ENCODE results near the gene DSCAM. TPM values are rescaled to one million over a fixed set of nuclear protein-coding genes. Genes with fewer than 3 reads are reported as not detected.

Gene DSCAM
- total and polyA plus RNA-seq, 10 of the 15 experiments (the other 5 are each of a cell fraction or from before 2014, with no cell fraction given), result not detected

DNA sequence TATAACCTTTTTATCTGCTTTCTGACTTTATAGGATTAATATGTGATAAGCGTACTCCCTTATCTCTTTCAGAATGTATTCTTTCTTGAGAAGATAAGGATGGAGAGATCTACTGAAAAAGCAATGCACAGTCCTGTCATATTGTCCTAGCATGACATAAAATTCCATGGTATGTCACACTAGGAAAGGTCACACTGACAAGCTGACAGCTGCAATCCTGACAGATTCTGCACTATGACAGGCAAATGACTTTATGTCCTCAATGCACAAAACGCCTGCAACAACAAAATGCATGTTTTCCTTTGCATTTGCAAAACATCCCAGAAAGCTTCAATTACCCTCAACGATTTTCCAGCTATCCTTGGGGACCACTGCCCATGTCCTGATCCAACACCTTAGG, 393.8 kb downstream of the DSCAM start:
- no peak for ATAC-seq
- no peak for FAIRE-seq
- Histone ChIP-seq H2AFZ (ENCODE audit: control insufficient read depth, low read depth, low read length) (no peak overlapping the region), H3K79me2 (ENCODE audit: control insufficient read depth, insufficient read depth, low read length) (no peaks in the 10 kb centered on the region), H3K4me2 (ENCODE audit: control insufficient read depth, insufficient read depth) (no peak overlapping the region), H4K20me1 (ENCODE audit: control insufficient read depth, insufficient read depth) (no peaks in the 10 kb centered on the region), H3K9me3 (replicated peaks; ENCODE audit: control insufficient read depth, insufficient read depth, low read length) (no peaks in the 10 kb centered on the region), H3K27ac (ENCODE audit: control insufficient read depth, insufficient read depth) (no peak overlapping the region), H3K9ac (ENCODE audit: control insufficient read depth, insufficient read depth, low read length) (no peak overlapping the region), H3K36me3 (ENCODE audit: control insufficient read depth in 2 of 2, insufficient read depth in 2 of 2, low read length in 1 of 2) (no peaks in the 10 kb centered on the region), H3K27me3 (replicated peaks in 1 of 2; ENCODE audit: control insufficient read depth in 2 of 2, insufficient read depth in 2 of 2, low read length in 1 of 2) (no peaks in the 10 kb centered on the region), H3K4me1 (ENCODE audit: control insufficient read depth, insufficient read depth, low read length) (no peaks in the 10 kb centered on the region), H3K4me3 (no peak overlapping the region)
- intact Hi-C loops (cut with micrococcal nuclease; ENCODE audit: unreplicated experiment) (no loop called here), in situ Hi-C loops (cut with MboI) (no loop called here)
- RAD21 ChIA-PET (ENCODE audit: unreplicated experiment), result no interaction called here
- 22% methylated on average over 3 of the region's 3 CpGs for WGBS (ENCODE audit: insufficient coverage, insufficient replicate concordance, low lambda C conversion rate, missing lambda C conversion rate)
- CTCF ChIA-PET, result no interaction called here
- SMC1A ChIA-PET (ENCODE audit: uncharacterized antibody, unreplicated experiment), result no interaction called here
- DNase-seq (ENCODE audit: low read depth, low spot score), result no peak
- POLR2A ChIA-PET, result no interaction called here
- TF ChIP-seq POLR2AphosphoS5 (IDR thresholded peaks at IDR 0.05; ENCODE audit: low read length), result no peak
- TF ChIP-seq SUZ12 (IDR thresholded peaks at IDR 0.05; ENCODE audit: unreplicated experiment), result no peak
- no TSS peak for BruUV-seq (replicated peaks)

DNA sequence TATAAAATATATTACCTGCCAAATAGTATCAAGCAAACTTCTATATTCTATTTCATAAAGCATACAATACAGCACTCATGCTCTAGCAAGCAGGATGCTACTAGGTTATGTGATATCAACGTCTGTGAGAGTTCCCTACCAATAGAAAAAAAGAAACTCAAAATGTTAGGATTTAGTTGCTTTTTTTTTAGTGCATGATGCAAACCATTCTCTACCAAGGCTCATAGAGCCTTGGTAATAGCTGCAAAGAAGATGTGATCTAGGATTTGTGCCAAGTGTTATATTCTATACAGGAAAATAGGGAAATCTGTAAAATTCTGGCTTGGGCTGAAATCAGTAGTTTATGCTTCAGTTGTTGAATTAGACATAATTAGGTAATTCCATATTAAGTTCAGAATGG, 394.4 kb downstream of the DSCAM start:
- POLR2A ChIA-PET, result no interaction called here
- Histone ChIP-seq H3K79me2 (ENCODE audit: control insufficient read depth, insufficient read depth, low read length) (no peaks in the 10 kb centered on the region), H2AFZ (ENCODE audit: control insufficient read depth, low read depth, low read length) (no peak overlapping the region), H4K20me1 (ENCODE audit: control insufficient read depth, insufficient read depth) (no peaks in the 10 kb centered on the region), H3K27ac (ENCODE audit: control insufficient read depth, insufficient read depth) (no peak overlapping the region), H3K27me3 (replicated peaks in 1 of 2; ENCODE audit: control insufficient read depth in 2 of 2, insufficient read depth in 2 of 2, low read length in 1 of 2) (no peaks in the 10 kb centered on the region), H3K36me3 (ENCODE audit: control insufficient read depth in 2 of 2, insufficient read depth in 2 of 2, low read length in 1 of 2) (no peaks in the 10 kb centered on the region), H3K4me1 (ENCODE audit: control insufficient read depth, insufficient read depth, low read length) (no peaks in the 10 kb centered on the region), H3K9ac (ENCODE audit: control insufficient read depth, insufficient read depth, low read length) (no peak overlapping the region), H3K4me2 (ENCODE audit: control insufficient read depth, insufficient read depth) (no peak overlapping the region), H3K9me3 (replicated peaks; ENCODE audit: control insufficient read depth, insufficient read depth, low read length) (no peaks in the 10 kb centered on the region), H3K4me3 (no peak overlapping the region)
- no peak for FAIRE-seq
- BruUV-seq (replicated peaks), result no TSS peak
- CTCF ChIA-PET, result no interaction called here
- intact Hi-C loops (cut with micrococcal nuclease; ENCODE audit: unreplicated experiment), result no loop called here
- SMC1A ChIA-PET (ENCODE audit: uncharacterized antibody, unreplicated experiment), result no interaction called here
- RAD21 ChIA-PET (ENCODE audit: unreplicated experiment), result no interaction called here
- ATAC-seq, result no peak
- 0% methylated on average over 1 of the region's 1 CpG for WGBS (ENCODE audit: insufficient coverage, insufficient replicate concordance, low lambda C conversion rate, missing lambda C conversion rate)
- in situ Hi-C loops (cut with MboI), result no loop called here
- no peak for DNase-seq (ENCODE audit: low read depth, low spot score)
- TF ChIP-seq, protein P1, sequence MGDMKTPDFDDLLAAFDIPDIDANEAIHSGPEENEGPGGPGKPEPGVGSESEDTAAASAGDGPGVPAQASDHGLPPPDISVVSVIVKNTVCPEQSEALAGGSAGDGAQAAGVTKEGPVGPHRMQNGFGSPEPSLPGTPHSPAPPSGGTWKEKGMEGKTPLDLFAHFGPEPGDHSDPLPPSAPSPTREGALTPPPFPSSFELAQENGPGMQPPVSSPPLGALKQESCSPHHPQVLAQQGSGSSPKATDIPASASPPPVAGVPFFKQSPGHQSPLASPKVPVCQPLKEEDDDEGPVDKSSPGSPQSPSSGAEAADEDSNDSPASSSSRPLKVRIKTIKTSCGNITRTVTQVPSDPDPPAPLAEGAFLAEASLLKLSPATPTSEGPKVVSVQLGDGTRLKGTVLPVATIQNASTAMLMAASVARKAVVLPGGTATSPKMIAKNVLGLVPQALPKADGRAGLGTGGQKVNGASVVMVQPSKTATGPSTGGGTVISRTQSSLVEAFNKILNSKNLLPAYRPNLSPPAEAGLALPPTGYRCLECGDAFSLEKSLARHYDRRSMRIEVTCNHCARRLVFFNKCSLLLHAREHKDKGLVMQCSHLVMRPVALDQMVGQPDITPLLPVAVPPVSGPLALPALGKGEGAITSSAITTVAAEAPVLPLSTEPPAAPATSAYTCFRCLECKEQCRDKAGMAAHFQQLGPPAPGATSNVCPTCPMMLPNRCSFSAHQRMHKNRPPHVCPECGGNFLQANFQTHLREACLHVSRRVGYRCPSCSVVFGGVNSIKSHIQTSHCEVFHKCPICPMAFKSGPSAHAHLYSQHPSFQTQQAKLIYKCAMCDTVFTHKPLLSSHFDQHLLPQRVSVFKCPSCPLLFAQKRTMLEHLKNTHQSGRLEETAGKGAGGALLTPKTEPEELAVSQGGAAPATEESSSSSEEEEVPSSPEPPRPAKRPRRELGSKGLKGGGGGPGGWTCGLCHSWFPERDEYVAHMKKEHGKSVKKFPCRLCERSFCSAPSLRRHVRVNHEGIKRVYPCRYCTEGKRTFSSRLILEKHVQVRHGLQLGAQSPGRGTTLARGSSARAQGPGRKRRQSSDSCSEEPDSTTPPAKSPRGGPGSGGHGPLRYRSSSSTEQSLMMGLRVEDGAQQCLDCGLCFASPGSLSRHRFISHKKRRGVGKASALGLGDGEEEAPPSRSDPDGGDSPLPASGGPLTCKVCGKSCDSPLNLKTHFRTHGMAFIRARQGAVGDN (IDR thresholded peaks at IDR 0.05), result no peak
- TF ChIP-seq, protein P2, sequence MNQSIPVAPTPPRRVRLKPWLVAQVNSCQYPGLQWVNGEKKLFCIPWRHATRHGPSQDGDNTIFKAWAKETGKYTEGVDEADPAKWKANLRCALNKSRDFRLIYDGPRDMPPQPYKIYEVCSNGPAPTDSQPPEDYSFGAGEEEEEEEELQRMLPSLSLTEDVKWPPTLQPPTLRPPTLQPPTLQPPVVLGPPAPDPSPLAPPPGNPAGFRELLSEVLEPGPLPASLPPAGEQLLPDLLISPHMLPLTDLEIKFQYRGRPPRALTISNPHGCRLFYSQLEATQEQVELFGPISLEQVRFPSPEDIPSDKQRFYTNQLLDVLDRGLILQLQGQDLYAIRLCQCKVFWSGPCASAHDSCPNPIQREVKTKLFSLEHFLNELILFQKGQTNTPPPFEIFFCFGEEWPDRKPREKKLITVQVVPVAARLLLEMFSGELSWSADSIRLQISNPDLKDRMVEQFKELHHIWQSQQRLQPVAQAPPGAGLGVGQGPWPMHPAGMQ (IDR thresholded peaks at IDR 0.05; ENCODE audit: borderline replicate concordance), result no peak
- no peak for TF ChIP-seq GATAD2B (conservative IDR thresholded peaks at IDR 0.05; ENCODE audit: low read depth)
- no peak for TF ChIP-seq MEF2B (IDR thresholded peaks at IDR 0.05; ENCODE audit: partially characterized antibody, poor library complexity, severe bottlenecking)
- TF ChIP-seq, protein P3, sequence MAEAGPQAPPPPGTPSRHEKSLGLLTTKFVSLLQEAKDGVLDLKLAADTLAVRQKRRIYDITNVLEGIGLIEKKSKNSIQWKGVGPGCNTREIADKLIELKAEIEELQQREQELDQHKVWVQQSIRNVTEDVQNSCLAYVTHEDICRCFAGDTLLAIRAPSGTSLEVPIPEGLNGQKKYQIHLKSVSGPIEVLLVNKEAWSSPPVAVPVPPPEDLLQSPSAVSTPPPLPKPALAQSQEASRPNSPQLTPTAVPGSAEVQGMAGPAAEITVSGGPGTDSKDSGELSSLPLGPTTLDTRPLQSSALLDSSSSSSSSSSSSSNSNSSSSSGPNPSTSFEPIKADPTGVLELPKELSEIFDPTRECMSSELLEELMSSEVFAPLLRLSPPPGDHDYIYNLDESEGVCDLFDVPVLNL (IDR thresholded peaks at IDR 0.05; ENCODE audit: low read depth, low read length), result no peak
- TF ChIP-seq, protein P4, sequence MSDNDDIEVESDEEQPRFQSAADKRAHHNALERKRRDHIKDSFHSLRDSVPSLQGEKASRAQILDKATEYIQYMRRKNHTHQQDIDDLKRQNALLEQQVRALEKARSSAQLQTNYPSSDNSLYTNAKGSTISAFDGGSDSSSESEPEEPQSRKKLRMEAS (IDR thresholded peaks at IDR 0.05; ENCODE audit: low read depth, low read length), result no peak
- TF ChIP-seq BHLHE40 (IDR thresholded peaks at IDR 0.05; ENCODE audit: borderline replicate concordance in 1 of 2, low read depth in 2 of 2, low read length in 1 of 2), result no peak
- TF ChIP-seq, protein P5, sequence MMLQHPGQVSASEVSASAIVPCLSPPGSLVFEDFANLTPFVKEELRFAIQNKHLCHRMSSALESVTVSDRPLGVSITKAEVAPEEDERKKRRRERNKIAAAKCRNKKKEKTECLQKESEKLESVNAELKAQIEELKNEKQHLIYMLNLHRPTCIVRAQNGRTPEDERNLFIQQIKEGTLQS (IDR thresholded peaks at IDR 0.05; ENCODE audit: borderline replicate concordance, extremely low read depth, low read depth, low read length), result no peak

Data from GM12878 (cell line).